ENCODE measurements around the gene MED29. TPM values are rescaled to one million over a fixed set of nuclear protein-coding genes. Genes with fewer than 3 reads are reported as not detected.

Gene MED29
- total RNA-seq, 1 experiment from 2014 or later = 37.1 TPM

DNA sequence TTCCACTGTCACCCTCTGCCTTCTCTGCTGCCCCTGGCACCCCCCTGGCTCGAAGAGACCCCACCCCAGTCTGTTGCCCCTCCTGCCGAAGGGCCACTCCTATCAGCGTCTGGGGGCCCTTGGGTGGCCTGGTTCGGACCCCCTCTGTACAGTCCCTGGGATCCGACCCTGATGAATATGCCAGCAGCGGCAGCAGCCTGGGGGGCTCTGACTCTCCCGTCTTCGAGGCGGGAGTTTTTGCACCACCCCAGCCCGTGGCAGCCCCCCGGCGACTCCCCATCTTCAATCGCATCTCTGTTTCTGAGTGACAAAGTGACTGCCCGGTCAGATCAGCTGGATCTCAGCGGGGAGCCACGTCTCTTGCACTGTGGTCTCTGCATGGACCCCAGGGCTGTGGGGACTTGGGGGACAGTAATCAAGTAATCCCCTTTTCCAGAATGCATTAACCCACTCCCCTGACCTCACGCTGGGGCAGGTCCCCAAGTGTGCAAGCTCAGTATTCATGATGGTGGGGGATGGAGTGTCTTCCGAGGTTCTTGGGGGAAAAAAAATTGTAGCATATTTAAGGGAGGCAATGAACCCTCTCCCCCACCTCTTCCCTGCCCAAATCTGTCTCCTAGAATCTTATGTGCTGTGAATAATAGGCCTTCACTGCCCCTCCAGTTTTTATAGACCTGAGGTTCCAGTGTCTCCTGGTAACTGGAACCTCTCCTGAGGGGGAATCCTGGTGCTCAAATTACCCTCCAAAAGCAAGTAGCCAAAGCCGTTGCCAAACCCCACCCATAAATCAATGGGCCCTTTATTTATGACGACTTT, 17.4 kb downstream of the MED29 start:
- TF ChIP-seq, protein P1, sequence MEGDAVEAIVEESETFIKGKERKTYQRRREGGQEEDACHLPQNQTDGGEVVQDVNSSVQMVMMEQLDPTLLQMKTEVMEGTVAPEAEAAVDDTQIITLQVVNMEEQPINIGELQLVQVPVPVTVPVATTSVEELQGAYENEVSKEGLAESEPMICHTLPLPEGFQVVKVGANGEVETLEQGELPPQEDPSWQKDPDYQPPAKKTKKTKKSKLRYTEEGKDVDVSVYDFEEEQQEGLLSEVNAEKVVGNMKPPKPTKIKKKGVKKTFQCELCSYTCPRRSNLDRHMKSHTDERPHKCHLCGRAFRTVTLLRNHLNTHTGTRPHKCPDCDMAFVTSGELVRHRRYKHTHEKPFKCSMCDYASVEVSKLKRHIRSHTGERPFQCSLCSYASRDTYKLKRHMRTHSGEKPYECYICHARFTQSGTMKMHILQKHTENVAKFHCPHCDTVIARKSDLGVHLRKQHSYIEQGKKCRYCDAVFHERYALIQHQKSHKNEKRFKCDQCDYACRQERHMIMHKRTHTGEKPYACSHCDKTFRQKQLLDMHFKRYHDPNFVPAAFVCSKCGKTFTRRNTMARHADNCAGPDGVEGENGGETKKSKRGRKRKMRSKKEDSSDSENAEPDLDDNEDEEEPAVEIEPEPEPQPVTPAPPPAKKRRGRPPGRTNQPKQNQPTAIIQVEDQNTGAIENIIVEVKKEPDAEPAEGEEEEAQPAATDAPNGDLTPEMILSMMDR (conservative IDR thresholded peaks at IDR 0.05; ENCODE audit: low read depth, low read length) = no peak
- no peak for TF ChIP-seq EZH2 (IDR thresholded peaks at IDR 0.05; ENCODE audit: borderline replicate concordance, low read depth, low read length, poor library complexity, severe bottlenecking)
- Histone ChIP-seq H3K27ac (ENCODE audit: low read depth, low read length, poor library complexity, severe bottlenecking) (no peak overlapping the region), H3K4me1 (ENCODE audit: insufficient read depth, low read length, poor library complexity, severe bottlenecking) (peaks cover 37% of the 10 kb centered on the region), H3K4me3 (ENCODE audit: low read depth, low read length, poor library complexity, severe bottlenecking) (peak overlapping the region; percentile 87), H3K9me3 (ENCODE audit: low read depth, low read length, poor library complexity, severe bottlenecking) (no peaks in the 10 kb centered on the region), H3K27me3 (replicated peaks; ENCODE audit: insufficient read depth, low read depth, low read length, poor library complexity) (no peaks in the 10 kb centered on the region), H3K36me3 (ENCODE audit: insufficient read depth, low read length, poor library complexity, severe bottlenecking) (peaks cover 7% of the 10 kb centered on the region)
- intact Hi-C loops (cut with micrococcal nuclease; ENCODE audit: unreplicated experiment) = no loop called here
- POLR2A ChIA-PET (ENCODE audit: low non-redundant PET) = no interaction called here
- no peak for DNase-seq (ENCODE audit: low spot score)
- CTCF ChIA-PET = interaction anchor here (0.6 kb wide), 1 partner anchor 12 kb away, joined by 4 read pairs; no protein-coding TSS in a partner anchor
- TSS peak; percentile 54 for BruUV-seq (replicated peaks)

DNA sequence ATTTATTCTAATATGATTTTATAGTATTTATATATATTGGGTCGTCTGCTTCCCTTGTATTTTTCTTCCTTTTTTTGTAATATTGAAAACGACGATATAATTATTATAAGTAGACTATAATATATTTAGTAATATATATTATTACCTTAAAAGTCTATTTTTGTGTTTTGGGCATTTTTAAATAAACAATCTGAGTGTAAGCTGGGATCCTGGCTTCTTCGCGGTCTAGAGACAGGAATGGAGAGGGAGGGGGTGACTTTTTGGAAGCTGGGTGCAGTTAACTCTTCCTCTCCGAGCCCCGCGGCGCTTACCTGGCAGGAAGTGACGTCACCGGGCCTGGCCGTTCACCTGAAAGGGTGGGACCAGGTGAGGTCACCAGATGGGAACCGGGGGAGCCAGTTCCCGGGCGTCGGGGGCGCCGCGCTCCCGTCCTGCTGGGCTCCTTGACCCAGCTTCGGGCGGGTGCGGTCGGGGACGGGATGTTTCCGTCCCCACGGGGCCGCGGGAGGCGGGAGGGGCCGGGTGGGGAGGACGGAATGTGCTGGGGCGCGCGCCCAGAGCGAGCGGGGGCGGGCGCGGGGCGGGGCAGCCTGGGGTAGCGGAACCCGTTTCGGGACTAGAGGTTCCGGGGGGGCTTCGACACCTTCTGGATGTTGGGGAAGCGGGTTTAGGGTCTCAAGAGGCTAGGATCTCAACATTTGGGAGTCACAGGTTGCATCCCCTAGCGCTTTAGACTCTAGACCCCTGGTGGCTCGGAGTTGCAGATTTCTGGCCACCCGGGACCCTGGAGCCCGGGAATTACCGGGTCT, 18.2 kb downstream of the MED29 start:
- POLR2A ChIA-PET (ENCODE audit: low non-redundant PET) = no interaction called here
- peak overlapping the region; percentile 68 for H3K4me3 ChIP-seq (ENCODE audit: low read depth, low read length, poor library complexity, severe bottlenecking)
- peaks cover 32% of the 10 kb centered on the region for H3K4me1 ChIP-seq (ENCODE audit: insufficient read depth, low read length, poor library complexity, severe bottlenecking)
- peak; percentile 60 for DNase-seq (ENCODE audit: low spot score)
- H3K36me3 ChIP-seq (ENCODE audit: insufficient read depth, low read length, poor library complexity, severe bottlenecking) = peaks cover 7% of the 10 kb centered on the region
- H3K9me3 ChIP-seq (ENCODE audit: low read depth, low read length, poor library complexity, severe bottlenecking) = no peaks in the 10 kb centered on the region
- intact Hi-C loops (cut with micrococcal nuclease; ENCODE audit: unreplicated experiment) = loop anchor here (5.0 kb wide), 1 partner anchor 287 kb away; no protein-coding TSS in a partner anchor
- TF ChIP-seq, protein P1 (conservative IDR thresholded peaks at IDR 0.05; ENCODE audit: low read depth, low read length) = no peak
- TF ChIP-seq EZH2 (IDR thresholded peaks at IDR 0.05; ENCODE audit: borderline replicate concordance, low read depth, low read length, poor library complexity, severe bottlenecking) = no peak
- peak overlapping the region; percentile 93 for H3K27ac ChIP-seq (ENCODE audit: low read depth, low read length, poor library complexity, severe bottlenecking)
- no TSS peak for BruUV-seq (replicated peaks)
- H3K27me3 ChIP-seq (replicated peaks; ENCODE audit: insufficient read depth, low read depth, low read length, poor library complexity) = no peaks in the 10 kb centered on the region
- CTCF ChIA-PET = interaction anchor here (0.6 kb wide), 1 partner anchor 13 kb away, joined by 4 read pairs; no protein-coding TSS in a partner anchor

DNA sequence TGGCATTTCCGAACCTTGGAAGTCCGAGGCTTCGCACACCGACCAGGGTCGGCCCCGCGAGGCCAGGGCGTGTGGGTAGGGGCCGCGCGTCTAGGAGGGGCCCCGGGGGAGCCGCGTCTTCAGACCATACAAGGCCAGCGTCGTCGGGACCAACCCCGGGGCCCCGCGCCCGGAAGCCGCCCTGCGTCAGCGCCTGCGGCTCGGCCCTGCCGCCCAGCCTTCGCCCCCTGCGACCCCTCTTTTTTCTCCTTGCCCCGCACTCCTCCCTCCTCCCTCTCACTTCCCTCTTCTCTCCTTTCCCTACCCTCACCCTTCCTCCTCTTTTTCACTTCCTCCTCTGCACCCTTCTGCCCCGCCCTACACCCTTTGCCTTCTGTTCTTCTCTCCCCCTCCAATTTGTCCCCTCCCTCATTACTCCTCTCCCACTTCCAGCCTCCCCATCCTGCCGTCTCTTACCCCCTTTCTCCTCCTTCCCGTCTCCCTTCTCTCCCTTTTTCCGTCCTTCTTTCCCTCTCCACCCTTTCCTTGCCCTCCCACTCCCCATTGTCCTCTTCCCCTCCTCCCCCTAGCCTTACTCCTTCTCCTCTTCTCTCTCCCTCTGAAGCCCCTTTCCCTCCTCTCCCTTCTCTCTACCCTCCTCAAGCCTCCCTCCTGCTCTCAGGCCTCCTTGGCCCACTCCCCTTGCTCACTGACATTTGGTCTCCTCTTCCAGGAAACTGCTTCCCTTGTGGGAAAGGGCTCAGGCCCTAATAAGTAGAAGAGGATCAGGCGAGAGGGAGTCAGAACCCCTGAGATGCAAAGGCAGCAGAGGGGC, 19.0 kb downstream of the MED29 start:
- intact Hi-C loops (cut with micrococcal nuclease; ENCODE audit: unreplicated experiment) = loop anchor here (5.0 kb wide), 1 partner anchor 288 kb away; no protein-coding TSS in a partner anchor
- no TSS peak for BruUV-seq (replicated peaks)
- DNase-seq (ENCODE audit: low spot score) = no peak
- Histone ChIP-seq H3K4me1 (ENCODE audit: insufficient read depth, low read length, poor library complexity, severe bottlenecking) (peaks cover 41% of the 10 kb centered on the region), H3K36me3 (ENCODE audit: insufficient read depth, low read length, poor library complexity, severe bottlenecking) (peaks cover 7% of the 10 kb centered on the region), H3K4me3 (ENCODE audit: low read depth, low read length, poor library complexity, severe bottlenecking) (peak overlapping the region; percentile 68), H3K9me3 (ENCODE audit: low read depth, low read length, poor library complexity, severe bottlenecking) (no peaks in the 10 kb centered on the region), H3K27me3 (replicated peaks; ENCODE audit: insufficient read depth, low read depth, low read length, poor library complexity) (no peaks in the 10 kb centered on the region), H3K27ac (ENCODE audit: low read depth, low read length, poor library complexity, severe bottlenecking) (peak overlapping the region; percentile 93)
- POLR2A ChIA-PET (ENCODE audit: low non-redundant PET) = no interaction called here
- CTCF ChIA-PET = no interaction called here
- TF ChIP-seq, protein P1 (conservative IDR thresholded peaks at IDR 0.05; ENCODE audit: low read depth, low read length) = no peak
- no peak for TF ChIP-seq EZH2 (IDR thresholded peaks at IDR 0.05; ENCODE audit: borderline replicate concordance, low read depth, low read length, poor library complexity, severe bottlenecking)

Measured in A673 (cell line).